Uterus (tissue), 4 donors: ENCODE data around the gene MRPS35. TPM values are rescaled to one million over a fixed set of nuclear protein-coding genes. Genes with fewer than 3 reads are reported as not detected.

ENCODE experiments used
- DNase-seq, 2 donors: peaks; one replicate each; pipeline ENCODE4 v3.0.0-alpha.2; 2019 to 2020
- H3K27ac ChIP-seq, 2 donors: fragments of 200-600 bp; sonication (generic); 1 replicate in 1 of 2; 2 replicates in 1 of 2; pipeline ENCODE4 v1.5.1; 2016 to 2018
- H3K27me3 ChIP-seq, 2 donors: fragments of 200-600 bp; sonication (generic); one replicate each; pipeline ENCODE4 v1.5.1; 2018 to 2019; ENCODE audit warnings: control low read depth in 1 of 2
- H3K36me3 ChIP-seq, 2 donors: fragments of 200-600 bp; sonication (generic); one replicate each; pipeline ENCODE4 v1.5.1; 2019; ENCODE audit warnings: control low read depth in 1 of 2
- H3K4me1 ChIP-seq, 2 donors: fragments of 200-600 bp; sonication (generic); one replicate each; pipeline ENCODE4 v1.5.1; 2018 to 2019; ENCODE audit warnings: control low read depth in 1 of 2
- H3K4me3 ChIP-seq, 2 donors: fragments of 200-600 bp; sonication (generic); 1 replicate in 1 of 2; 2 replicates in 1 of 2; pipeline ENCODE4 v1.5.1; 2018 to 2019; ENCODE audit warnings: mild to moderate bottlenecking in 1 of 2
- H3K9me3 ChIP-seq, 2 donors: fragments of 200-600 bp; sonication (generic); one replicate each; pipeline ENCODE4 v1.5.1; 2019; ENCODE audit warnings: control low read depth in 1 of 2
- CTCF ChIP-seq, 4 experiments: fragments of 200-600 bp in 2 of 4; fragments of 450-650 bp in 2 of 4; sonication (generic) in 2 of 4; IDR thresholded peaks; one replicate each; pipeline ENCODE4 v1.5.1; 2016 to 2019; ENCODE audit warnings: antibody characterized with exemption in 4 of 4, mild to moderate bottlenecking in 2 of 4, moderate library complexity in 1 of 4
- POLR2A ChIP-seq, 2 donors: fragments of 450-650 bp; IDR thresholded peaks; one replicate each; pipeline ENCODE4 v1.6.1; 2016; ENCODE audit warnings: antibody characterized with exemption in 2 of 2, mild to moderate bottlenecking in 1 of 2, moderate library complexity in 1 of 2
- intact Hi-C: fragments of 100-400 bp; cut with DNase I; formaldehyde crosslinking; loops from one replicate; pipeline ENCODE4 v1.15.1; 2023; ENCODE audit warnings: low total_unique reads
- total RNA-seq, 4 donors: library from RNA; depleted of rRNA in 3 of 4; stranded (reverse); fragments of >200 nt in 3 of 4; gene quantifications; one replicate each; pipeline versions ENCODE4 v1.1.0 to v1.2.4, GENCODE V29; 2014 to 2023
- donor health status: DM: yes; HTN: yes; CAD: no.

The MRPS35 gene
- total RNA-seq, 4 donors from 2014 or later = 40.9 to 66.9 (median 55.9) TPM

- intact Hi-C loops = no loop called here
- no peaks in the 10 kb centered on the region for H3K36me3 ChIP-seq
- no peak for DNase-seq
Observed at GRCh38 chr12:27695556-27696292, 14.9 kb upstream of the MRPS35 start.

GRCh38 chr12:27696293-27696652 is 14.4 kb upstream of the MRPS35 start, which contains the start of gene REP15:
Gene REP15, plus strand, starts transcription at chr12:27696447. Its CDS starts 116 bp downstream, at chr12:27696563.
- Histone ChIP-seq H3K4me3 (no peak within 1 kb of the TSS), H3K9me3 (no peaks in the 10 kb centered on the region), H3K27me3 (no peaks in the 10 kb centered on the region), H3K36me3 (no peaks in the 10 kb centered on the region), H3K27ac (no peak within 1 kb of the TSS), H3K4me1 (no peaks in the 10 kb centered on the region)
- TF ChIP-seq CTCF (IDR thresholded peaks at IDR 0.05) = no peak
- TF ChIP-seq POLR2A (IDR thresholded peaks at IDR 0.05) = no peak
- intact Hi-C loops = no loop called here
- no peak for DNase-seq

More at GRCh38 chr12:27695556-27696292, 14.9 kb upstream of the MRPS35 start:
- TF ChIP-seq POLR2A (IDR thresholded peaks at IDR 0.05) = no peak
- TF ChIP-seq CTCF (IDR thresholded peaks at IDR 0.05) = no peak
- Histone ChIP-seq H3K9me3 (no peaks in the 10 kb centered on the region), H3K4me3 (no peak overlapping the region), H3K27ac (no peak overlapping the region), H3K27me3 (no peaks in the 10 kb centered on the region), H3K4me1 (no peaks in the 10 kb centered on the region)

- DNase-seq = no peak
- Histone ChIP-seq H3K4me1 (no peaks in the 10 kb centered on the region), H3K27ac (no peak overlapping the region), H3K36me3 (no peaks in the 10 kb centered on the region), H3K9me3 (no peaks in the 10 kb centered on the region), H3K27me3 (no peaks in the 10 kb centered on the region), H3K4me3 (no peak overlapping the region)
- TF ChIP-seq CTCF (IDR thresholded peaks at IDR 0.05) = no peak
- intact Hi-C loops = no loop called here
Observed at GRCh38 chr12:27696864-27697564, 13.6 kb upstream of the MRPS35 start.

- Histone ChIP-seq H3K36me3 (no peaks in the 10 kb centered on the region), H3K9me3 (no peaks in the 10 kb centered on the region), H3K27ac (no peak overlapping the region), H3K4me1 (no peaks in the 10 kb centered on the region), H3K27me3 (no peaks in the 10 kb centered on the region), H3K4me3 (no peak overlapping the region)
- intact Hi-C loops = no loop called here
- TF ChIP-seq POLR2A (IDR thresholded peaks at IDR 0.05) (no peak), CTCF (IDR thresholded peaks at IDR 0.05) (peak; percentile 65 to 74 (median 72))
- DNase-seq = peak; percentile 49 to 67
Observed at GRCh38 chr12:27703720-27704452, 6.7 kb upstream of the MRPS35 start.

GRCh38 chr12:27705263-27705662 is 5.4 kb upstream of the MRPS35 start:
- no peak for DNase-seq
- H3K36me3 ChIP-seq = no peaks in the 10 kb centered on the region
- no peak overlapping the region for H3K4me3 ChIP-seq
- H3K4me1 ChIP-seq = no peaks in the 10 kb centered on the region
- no peak for TF ChIP-seq POLR2A (IDR thresholded peaks at IDR 0.05)
- no peak for TF ChIP-seq CTCF (IDR thresholded peaks at IDR 0.05)
- no peaks in the 10 kb centered on the region for H3K27me3 ChIP-seq
- H3K9me3 ChIP-seq = no peaks in the 10 kb centered on the region
- intact Hi-C loops = no loop called here
- H3K27ac ChIP-seq = no peak overlapping the region
